Measurements from ENCODE around the gene RALGPS1. TPM values are rescaled to one million over a fixed set of nuclear protein-coding genes. Genes with fewer than 3 reads are reported as not detected.

The RALGPS1 gene
- total RNA-seq, 1 experiment from 2014 or later = 18.6 TPM

DNA sequence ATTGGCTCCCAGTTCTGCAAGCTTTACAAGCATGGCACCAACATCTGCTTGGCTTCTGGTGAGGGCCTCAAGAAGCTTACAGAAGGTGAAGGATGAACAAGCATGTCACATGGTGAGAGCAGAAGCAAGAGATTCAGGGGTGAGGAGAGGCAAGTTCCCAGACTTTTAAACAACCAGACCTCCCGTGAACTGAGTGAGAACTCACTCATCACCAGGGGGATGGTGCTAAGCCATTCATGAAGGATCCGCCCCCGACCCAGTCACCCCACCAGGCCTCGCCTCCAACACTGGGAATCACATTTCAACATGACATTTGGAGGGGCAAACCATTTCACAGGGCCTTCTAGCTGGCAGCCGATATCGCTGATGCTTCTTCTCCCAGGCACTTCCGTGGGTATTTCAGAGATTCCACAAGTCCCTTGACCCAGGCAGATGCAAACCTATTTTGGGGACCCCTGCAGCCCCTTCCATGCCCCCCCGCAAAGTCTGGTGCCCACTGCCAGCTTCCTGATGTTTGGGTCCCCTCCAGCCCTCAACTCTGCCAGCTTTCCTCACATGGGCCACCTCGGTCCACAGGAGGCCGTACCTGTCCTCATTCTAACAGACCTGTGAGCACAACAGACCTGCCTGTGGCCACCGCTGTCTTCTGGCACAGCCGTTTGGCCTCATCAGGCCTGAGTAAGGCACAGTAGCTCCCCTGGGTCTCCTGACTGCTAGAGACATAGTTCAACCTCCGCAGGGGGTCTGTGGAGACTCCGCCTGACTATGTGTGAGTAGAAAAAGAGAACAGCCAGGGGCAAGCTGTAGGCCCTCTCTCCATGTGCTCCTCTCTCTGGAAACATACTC is 268.5 kb downstream of the RALGPS1 start:
- Histone ChIP-seq H3K4me1 (ENCODE audit: insufficient read depth, low read length) (no peaks in the 10 kb centered on the region; the same call in 1 of the 2 replicates), H3K4ac (ENCODE audit: low read depth, low read length) (no peak overlapping the region), H4K8ac (replicated peaks; ENCODE audit: insufficient read length, low read depth, low read length) (no peak overlapping the region), H3K18ac (ENCODE audit: insufficient read length, low read depth, low read length) (no peak overlapping the region), H2BK5ac (ENCODE audit: insufficient read length, low read length) (no peak overlapping the region), H3K56ac (ENCODE audit: insufficient read length, low read depth, low read length) (no peak overlapping the region), H3K79me1 (ENCODE audit: insufficient read depth, low read depth, low read length, poor library complexity, severe bottlenecking) (no peaks in the 10 kb centered on the region), H3K23ac (ENCODE audit: insufficient read length, low read depth, low read length) (no peak overlapping the region), H3K14ac (ENCODE audit: insufficient read depth, low read length) (no peak overlapping the region), H2BK20ac (ENCODE audit: low read depth, low read length, poor library complexity, severe bottlenecking) (no peak overlapping the region), H2AFZ (ENCODE audit: low read length) (no peak overlapping the region), H2BK15ac (ENCODE audit: low read depth, low read length) (no peak overlapping the region), H3K79me2 (ENCODE audit: insufficient read depth, low read length) (no peaks in the 10 kb centered on the region), H3T11ph (ENCODE audit: low read length) (no peak overlapping the region), H2BK120ac (ENCODE audit: low read depth, low read length, poor library complexity, severe bottlenecking) (no peak overlapping the region), H3K23me2 (ENCODE audit: insufficient read length, low read depth, low read length, poor library complexity, severe bottlenecking) (no peaks in the 10 kb centered on the region), H4K5ac (ENCODE audit: insufficient read length, low read depth, low read length) (no peak overlapping the region), H2AK5ac (ENCODE audit: insufficient read length, low read length) (no peak overlapping the region), H3K27me3 (ENCODE audit: insufficient read depth, low read length) (no peaks in the 10 kb centered on the region), H2BK12ac (ENCODE audit: insufficient read length, low read depth, low read length) (no peak overlapping the region), H4K20me1 (ENCODE audit: control insufficient read depth, insufficient read depth, insufficient read length) (no peaks in the 10 kb centered on the region), H3K4me2 (ENCODE audit: insufficient read depth, insufficient read length, low read length) (no peak overlapping the region), H3K27ac (ENCODE audit: insufficient read length, low read depth, low read length) (no peak overlapping the region), H3K9ac (ENCODE audit: extremely low read depth, insufficient read length, low read length) (no peak overlapping the region), H4K91ac (ENCODE audit: insufficient read length, low read depth, low read length) (no peak overlapping the region), H3K9me3 (ENCODE audit: control insufficient read depth, low read depth, low read length) (no peaks in the 10 kb centered on the region)
- WGBS (ENCODE audit: extremely low coverage, insufficient read length, low lambda C conversion rate) = no CpG with 5 or more reads among the region's 14 CpGs
- Mint-ChIP-seq H3K4me1 (peaks cover 10 to 22% of the 10 kb centered on the region in 2 experiments), H3K36me3 (ENCODE audit: insufficient read depth in 1 of 3, low read depth in 3 of 3) (peaks cover 0 to 9% (median 0%) of the 10 kb centered on the region in 3 experiments; a peak in 3 of 7 replicates), H3K27me3 (ENCODE audit: low read depth) (peaks cover 2% of the 10 kb centered on the region; the same call in 1 of the 2 replicates), H3K4me3 (no peak overlapping the region), H3K9me3 (no peaks in the 10 kb centered on the region), H3K27ac (peak overlapping the region in 1 of 3 experiments; percentile 40; a peak in 2 of 7 replicates)
- DNase-seq = no peak
- TF ChIP-seq, protein P1, sequence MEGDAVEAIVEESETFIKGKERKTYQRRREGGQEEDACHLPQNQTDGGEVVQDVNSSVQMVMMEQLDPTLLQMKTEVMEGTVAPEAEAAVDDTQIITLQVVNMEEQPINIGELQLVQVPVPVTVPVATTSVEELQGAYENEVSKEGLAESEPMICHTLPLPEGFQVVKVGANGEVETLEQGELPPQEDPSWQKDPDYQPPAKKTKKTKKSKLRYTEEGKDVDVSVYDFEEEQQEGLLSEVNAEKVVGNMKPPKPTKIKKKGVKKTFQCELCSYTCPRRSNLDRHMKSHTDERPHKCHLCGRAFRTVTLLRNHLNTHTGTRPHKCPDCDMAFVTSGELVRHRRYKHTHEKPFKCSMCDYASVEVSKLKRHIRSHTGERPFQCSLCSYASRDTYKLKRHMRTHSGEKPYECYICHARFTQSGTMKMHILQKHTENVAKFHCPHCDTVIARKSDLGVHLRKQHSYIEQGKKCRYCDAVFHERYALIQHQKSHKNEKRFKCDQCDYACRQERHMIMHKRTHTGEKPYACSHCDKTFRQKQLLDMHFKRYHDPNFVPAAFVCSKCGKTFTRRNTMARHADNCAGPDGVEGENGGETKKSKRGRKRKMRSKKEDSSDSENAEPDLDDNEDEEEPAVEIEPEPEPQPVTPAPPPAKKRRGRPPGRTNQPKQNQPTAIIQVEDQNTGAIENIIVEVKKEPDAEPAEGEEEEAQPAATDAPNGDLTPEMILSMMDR (conservative IDR thresholded peaks at IDR 0.05) = no peak

Measured in H9 (cell line).